GM18519 (cell line): ENCODE results near the gene SLC25A44.
"Not testable (repeated sequence)": the region's sequence is repeated elsewhere in the genome, so short reads cannot be mapped to it uniquely, and the experiment has no call there.

ENCODE experiments used
- ATAC-seq: cut with Tn5 transposase; IDR thresholded peaks from one replicate; pipeline ENCODE4 v1.9.1; 2021; ENCODE audit warnings: mild to moderate bottlenecking, moderate library complexity; ENCODE audit not compliant: unreplicated experiment, low FRiP score

SLC25A44 gene

DNA sequence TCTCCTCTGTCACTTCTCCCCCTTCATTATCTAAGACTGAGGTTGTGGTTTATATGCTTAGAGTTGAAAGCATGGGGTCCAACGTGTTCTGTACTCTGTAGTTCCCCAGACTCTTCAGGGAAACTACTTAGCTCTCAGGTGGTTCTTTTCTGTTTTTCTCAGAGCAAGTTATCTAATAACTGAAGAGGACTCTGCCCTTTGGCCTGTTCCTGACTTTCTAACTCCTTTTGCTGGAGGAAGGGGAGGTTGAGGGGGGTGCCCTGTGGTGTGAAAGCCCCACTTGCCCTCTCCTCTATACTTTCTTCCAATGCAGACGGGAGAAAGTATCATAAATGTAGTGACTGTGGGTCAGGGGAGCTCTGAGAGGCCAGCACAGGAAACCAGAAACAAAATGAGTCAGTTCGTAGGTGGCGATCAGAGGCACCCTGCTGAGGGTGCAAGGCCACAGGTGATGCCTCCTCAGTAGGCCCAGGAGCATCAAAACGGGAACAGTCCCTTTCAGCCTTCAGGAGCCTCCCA, 5.0 kb downstream of the SLC25A44 start:
- ATAC-seq: no peak

DNA sequence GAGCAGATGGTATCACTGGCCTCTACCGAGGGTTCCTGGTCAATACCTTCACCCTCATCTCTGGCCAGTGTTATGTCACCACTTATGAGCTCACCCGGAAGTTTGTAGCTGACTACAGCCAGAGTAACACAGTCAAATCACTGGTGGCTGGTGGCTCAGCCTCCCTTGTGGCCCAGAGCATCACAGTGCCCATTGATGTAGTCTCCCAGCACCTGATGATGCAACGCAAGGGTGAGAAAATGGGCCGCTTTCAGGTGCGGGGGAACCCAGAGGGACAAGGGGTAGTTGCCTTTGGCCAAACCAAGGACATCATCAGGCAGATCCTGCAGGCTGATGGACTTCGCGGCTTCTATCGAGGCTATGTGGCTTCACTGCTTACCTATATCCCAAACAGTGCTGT, 6.1 kb downstream of the SLC25A44 start:
- ATAC-seq: no peak

DNA sequence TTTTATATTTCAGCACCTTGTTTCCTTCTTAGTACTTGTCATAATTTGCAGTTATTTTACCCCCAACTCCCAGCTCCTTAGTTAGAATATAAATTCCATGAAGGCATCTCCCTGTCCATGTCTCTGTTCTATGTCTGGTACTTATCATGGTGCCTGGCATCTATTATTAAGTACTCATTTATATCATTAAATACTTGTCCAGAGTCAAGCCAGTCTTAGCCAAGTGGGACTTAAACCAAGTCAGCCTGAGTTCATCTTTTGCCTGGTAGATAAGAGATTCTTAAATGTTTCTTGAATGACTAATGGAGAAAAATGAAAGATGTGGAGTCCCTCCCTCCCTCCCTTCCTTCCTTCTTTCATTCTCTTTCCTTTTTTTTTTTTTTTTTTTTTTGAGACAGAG, 9.4 kb downstream of the SLC25A44 start:
- no peak for ATAC-seq

DNA sequence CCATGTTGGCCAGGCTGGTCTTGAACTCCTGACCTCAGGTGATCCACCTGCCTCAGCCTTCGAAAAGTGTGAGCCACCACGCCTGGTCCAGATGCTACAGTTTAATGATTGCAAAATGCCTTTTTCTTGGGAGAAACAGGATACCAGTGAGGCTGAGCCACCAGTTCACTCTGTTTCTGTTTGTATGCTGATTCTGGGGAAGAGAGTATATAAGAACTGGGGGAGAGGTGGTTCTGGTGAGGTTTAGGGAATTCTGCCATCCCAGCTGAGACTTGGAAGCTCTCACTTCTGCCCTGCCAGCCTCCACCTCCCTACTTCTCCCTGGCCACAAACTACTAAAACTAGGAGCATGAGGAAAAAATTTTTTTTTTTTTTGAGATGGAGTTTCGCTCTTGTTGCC, 10.8 kb downstream of the SLC25A44 start:
- no peak for ATAC-seq

DNA sequence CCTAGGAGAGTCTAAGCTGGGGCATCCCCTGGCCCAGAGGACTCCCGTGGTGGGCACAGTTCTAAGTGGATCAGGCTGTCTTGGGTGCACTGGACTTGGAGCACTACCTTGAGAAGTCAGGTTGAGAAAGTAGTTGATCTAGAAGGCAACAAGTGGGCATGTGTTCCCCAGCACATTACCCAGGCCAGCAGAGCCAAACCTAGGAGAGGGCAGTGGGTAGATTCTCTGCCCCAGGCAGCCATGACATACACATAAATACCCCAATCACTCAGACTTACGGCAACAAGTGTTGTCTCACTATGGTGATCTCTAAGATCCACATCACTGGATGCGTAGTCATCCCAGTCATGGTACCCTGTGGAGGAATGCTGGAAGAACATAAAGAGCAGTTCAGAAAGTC, 17.3 kb downstream of the SLC25A44 start:
- ATAC-seq: no peak

DNA sequence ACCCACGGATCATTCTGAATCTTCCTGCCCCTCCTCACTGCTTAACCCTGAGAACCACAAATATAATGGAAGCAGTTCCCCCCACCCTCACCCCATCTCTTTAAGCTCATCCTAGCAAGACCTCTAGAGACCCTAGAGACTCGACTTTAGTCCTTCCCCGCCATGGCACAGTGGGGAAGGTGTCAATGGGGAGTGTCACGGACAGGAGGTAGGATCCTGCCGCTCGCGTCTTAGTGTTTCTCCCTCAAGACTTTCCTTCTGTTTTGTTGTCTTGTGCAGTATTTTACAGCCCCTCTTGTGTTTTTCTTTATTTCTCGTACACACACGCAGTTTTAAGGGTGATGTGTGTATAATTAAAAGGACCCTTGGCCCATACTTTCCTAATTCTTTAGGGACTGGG, 18.2 kb downstream of the SLC25A44 start:
- no peak for ATAC-seq

DNA sequence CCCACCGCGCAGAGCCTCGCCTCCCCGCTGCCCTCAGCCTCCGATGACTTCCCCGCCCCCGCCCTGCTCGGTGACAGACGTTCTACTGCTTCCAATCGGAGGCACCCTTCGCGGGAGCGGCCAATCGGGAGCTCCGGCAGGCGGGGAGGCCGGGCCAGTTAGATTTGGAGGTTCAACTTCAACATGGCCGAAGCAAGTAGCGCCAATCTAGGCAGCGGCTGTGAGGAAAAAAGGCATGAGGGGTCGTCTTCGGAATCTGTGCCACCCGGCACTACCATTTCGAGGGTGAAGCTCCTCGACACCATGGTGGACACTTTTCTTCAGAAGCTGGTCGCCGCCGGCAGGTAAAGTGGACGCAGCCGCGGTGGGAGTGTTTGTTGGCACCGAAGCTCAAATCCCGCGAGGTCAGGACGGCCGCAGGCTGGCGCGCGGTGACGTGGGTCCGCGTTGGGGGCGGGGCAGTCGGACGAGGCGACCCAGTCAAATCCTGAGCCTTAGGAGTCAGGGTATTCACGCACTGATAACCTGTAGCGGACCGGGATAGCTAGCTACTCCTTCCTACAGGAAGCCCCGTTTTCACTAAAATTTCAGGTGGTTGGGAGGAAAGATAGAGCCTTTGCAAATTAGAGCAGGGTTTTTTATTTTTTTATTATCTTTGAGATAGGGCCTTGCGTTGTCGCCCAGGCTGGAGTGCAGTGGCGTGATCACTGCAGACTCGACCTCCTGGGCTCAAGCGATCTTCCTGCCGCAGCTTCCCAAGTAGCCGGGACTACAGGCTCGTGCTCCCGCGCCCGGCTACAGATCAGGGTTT, 19.1 kb downstream of the SLC25A44 start, which contains the start of gene PMF1:
Gene PMF1, plus strand, starts transcription at position 175 of the 811 bp plus-strand sequence. Its CDS starts 9 bp downstream, at position 184.
- peak; percentile 66 for ATAC-seq

DNA sequence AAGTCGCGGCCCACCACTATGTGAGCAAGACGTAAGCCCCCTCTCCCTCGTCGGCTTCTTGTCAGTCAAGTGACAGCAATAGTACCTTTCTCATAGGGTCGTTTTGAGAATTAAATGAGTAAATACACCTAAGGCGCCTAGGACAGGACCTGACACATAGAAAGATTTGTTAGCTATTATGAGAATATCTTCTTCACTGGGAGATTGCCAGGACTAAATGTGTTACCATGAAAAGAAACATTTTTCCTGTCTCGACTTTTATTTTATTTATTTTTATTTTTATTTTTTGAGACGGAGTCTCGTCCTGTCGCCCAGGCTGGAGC, 19.7 kb downstream of the SLC25A44 start:
- no peak for ATAC-seq

DNA sequence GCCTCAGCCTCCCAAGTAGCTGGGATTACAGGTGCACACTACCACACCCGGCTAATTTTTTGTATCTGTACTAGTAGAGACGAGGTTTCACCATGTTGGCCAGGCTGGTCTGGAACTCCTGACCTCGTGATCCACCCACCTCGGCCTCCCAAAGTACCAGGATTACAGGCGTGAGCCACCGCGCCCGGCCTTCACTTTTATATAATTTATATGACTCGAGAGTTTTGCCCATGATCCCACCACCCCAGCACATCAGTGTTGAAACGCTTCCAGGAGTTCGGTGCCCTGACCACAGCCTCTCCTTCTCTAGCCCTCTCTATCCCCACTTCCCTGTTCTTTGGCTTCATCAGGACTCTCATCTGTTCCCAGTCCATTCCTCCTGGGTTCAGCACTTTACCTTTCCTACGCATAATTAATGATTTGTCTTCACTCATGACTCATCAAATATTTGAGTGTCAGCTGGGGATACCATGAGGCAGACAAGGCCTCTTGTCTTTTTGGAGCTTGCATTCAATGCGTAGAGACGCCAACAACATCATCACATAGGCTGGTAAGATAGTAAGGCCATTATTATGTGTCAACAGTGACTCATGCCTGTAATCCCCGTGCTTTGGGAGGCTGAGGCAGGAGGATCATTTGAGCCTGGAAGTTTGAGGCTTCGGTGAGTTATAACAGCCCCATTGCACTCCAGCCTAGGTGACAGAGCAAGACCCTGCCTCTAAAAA, 20.3 kb downstream of the SLC25A44 start:
- ATAC-seq: no peak

DNA sequence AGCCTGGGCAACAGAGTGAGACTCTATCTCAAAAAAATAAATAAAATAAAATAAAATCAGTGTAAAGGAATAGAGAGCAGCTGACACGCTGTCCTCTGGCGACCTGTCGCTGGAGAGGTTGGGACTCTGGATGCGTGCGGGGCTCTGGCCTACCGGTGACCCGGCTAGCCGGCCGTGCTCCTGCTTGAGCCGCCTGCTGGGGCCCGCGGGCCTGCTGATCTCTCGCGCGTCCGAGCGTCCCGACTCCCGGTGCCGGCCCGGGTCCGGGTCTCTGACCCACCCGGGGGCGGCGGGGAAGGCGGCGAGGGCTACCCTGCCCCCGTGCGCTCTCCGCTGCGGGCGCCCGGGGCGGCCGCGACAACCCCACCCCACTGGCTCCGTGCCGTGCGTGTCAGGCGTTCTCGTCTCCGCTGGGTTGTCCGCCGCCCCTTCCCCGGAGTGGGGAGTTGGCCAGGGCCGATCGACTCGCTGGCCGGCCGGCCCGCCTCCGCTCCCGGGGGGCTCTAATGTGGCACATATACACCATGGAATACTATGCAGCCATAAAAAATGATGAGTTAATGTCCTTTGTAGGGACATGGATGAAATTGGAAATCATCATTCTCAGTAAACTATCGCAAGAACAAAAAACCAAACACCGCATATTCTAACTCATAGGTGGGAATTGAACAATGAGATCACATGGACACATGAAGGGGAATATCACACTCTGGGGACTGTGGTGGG, 22.6 kb downstream of the SLC25A44 start:
- not testable (repeated sequence) for ATAC-seq

DNA sequence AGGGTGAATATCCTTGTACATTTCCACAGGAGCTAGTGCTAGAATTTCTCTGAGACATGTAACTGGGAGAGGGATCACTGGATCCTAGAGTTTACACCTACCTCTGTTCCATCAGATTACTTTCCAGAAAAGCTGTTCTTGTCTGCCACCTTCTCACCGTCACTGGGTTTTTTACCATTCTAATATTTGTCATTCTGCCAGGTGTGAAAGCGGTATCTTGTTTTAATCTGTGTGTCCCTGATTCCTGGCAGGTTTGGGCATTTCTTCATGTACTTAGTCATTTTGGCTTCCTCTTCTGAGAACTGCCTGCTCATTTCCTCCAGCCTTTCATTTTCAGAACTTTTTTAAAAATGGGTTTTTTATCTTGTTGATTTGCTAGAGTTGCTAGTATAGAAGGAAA, 24.0 kb downstream of the SLC25A44 start:
- no peak for ATAC-seq

DNA sequence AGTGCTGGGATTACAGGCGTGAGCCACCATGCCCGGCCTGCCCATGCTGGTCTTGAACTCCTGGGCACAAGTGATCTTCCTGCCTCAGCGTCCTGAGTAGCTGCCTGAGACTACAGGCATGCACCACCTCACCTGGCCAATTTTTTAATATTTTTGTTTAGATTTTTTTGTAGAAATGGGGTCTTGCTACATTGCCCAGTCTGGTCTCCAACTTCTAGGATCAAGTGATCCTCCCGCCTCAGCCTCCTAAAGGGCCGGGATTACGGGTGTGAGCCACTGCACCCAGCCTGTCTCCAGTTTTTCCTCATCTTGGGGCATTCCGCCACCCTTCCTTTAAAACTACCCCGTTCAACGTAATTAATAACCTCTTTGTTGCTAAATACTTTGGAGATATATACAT, 26.3 kb downstream of the SLC25A44 start:
- ATAC-seq: no peak

DNA sequence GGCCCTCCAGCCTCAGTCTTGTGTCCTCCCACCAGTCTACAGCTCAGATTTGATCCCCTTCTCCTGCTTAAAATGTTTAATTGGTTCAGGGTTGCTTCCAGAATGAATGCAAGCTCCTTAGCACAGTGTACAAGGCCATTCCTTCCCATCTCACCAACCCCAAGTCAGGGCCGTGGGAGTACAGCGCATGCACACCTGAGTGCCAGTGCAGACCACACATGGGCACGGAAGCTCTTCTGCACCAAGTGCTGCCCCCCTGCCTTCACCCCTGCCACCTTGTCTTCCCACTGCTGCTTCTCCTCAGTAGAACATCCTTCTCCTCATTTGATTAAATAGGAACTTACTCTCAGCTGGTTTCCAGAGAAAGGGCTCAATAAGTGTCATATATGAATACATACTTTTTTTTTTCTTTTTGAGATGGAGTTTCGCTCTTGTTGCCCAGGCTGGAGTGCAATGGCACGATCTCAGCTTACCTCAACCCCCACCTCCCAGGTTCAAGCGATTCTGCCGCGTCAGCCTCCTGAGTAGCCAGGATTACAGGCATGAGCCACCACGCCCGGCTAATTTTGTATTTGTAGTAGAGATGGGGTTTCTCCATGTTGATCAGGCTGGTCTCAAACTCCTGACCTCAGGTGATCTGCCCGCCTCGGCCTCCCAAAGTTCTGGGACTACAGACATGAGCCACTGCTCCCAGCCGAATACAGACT, 28.2 kb downstream of the SLC25A44 start:
- no peak for ATAC-seq

DNA sequence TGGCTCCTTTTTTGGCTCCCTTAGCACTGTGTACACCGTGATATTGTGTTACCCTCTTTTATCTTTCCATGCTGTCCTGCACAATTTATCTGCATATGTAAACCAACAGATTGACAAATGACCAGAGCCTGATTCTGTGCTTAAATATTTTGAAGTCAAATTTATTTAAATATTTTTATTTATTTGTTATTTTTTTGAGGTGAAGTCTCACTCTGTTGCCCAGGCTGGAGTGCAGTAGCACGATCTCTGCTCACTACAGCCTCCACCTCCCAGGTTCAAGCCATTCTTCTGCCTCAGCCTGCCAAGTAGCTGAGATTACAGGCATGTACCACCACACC, 31.7 kb downstream of the SLC25A44 start:
- ATAC-seq: no peak

DNA sequence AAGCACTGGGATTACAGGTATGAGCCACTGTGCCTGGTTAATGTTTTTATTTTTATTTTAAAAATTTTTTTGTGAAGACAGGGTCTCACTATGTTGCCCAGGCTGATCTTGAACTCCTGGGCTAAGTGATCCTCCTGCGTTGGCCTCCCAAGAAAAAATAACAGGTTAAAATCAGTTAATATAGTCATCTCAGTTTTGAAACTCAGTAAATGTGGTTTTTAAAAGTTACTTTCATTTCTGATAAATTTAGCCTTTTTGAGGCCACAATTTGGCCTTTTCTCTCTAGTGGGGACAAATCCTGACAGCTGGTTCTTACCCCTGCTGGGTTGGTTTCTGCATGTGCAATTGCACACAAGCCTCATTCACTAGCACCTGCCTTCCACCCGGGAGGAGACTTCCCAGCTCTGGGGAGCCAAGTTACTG, 32.2 kb downstream of the SLC25A44 start:
- ATAC-seq: no peak

DNA sequence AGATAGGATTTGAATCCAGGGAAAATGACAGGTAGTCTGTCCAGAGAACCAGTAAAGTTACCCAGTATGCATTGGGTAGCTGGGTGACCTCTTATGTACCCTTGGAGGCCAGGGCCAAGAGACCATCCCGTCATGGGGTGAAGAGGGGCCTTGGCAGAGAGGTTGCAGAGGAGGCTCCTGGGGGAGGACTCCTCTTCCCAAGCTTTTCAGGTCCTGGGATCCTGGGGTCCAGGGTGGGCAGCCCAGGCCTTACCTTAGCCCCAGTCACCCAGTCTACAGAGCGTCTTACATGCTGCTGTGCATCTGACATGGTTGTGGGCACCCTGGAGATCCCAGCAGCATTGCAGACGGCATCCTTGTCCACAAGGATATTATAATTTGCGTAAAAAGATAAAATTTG, 32.9 kb downstream of the SLC25A44 start:
- ATAC-seq: no peak

DNA sequence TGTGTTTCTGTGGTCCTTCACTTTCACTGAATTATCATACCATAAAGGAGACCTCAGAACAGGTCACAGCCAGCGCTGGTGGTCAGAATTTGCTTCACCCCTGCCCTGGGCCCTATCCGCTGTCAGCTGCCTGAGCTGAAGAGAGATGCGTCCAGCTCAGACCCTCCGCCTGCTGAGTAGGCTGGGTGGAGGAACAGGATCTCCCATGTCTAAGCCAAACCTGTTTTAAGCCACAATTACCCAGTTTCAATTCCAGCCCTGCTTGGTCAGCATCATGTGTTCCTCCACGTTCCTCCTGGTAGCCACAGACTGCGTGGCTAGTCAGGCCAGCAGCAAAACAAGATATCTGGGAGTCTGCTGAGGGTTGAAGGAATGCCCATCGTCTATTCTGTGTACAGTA, 34.6 kb downstream of the SLC25A44 start:
- ATAC-seq: no peak

DNA sequence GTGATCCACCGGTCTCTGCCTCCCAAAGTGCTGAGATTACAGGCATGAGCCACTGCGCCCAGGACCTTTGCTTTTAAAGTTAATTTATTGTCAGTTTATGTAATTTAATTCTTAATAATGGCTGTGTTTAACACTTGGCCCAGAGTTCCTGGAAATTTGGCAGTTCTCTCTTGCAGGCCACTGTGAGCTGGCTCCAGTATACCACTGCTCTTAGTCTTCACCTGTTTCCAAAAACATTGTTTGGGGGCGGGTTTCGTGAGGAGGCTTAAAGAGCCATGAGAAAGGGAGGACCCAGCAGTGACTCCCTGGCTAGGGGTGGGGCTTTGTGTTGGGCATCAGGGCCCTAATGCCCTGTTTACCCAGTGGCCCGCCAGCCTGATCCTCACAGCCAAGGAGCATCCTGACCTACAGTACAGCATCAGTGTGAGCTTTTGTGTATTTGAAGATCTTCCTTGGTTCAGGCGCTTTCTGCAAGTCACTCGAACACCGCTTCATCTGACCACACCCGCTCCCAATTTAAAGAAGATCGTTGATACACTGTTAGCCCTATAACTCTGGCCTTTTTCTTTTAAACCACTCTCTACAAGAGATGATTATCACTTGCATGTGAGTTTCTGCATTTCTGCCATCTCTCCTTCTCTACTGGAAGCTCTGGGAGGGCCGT, 36.0 kb downstream of the SLC25A44 start:
- ATAC-seq: no peak

DNA sequence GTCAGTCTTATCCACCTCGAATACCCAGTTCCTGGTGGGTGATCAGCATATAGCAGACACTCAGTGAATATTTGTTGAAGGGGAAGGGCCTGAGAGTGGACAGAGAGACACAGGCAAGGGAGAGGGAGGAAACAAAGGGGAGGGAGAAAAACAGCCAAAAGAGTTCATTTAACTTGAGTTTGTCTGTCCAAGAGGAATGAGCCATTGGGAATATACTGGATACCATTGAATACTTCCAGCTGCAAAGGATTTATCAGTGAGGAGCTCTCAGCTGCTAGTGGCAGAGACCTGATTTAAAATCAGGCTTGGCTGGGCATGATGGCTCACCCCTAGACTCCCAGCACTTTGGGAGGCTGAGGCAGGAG, 36.6 kb downstream of the SLC25A44 start:
- no peak for ATAC-seq

DNA sequence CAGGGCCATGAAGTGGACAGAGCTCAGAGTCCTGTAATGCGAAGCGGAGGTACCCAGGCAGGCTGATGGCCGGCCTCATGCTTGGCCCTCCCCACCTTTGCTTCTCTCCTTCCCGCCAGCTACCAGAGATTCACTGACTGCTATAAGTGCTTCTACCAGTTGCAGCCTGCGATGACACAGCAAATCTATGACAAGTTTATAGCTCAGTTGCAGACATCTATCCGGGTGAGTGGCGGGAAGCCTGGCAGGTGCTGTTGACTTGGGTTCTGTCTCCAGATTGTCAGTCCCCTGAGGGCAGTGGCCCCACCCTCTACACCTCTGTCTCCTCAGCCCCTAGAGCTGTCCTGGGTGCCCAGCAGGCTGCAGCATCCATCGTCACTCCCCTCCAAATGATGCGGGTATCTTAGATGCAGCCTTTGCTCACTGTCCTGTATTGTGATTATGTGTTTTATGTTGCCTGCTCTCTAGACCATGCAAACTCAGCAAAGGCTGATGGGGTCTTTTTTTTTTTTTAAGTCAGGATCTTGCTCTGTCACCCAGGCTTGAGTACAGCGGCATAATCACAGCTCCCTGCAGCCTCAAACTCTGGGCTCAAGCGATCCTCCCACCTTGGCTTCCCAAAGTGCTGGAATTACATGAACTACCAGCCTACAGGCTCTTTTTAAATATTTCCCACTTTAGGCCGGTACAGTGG, 38.4 kb downstream of the SLC25A44 start:
- no peak for ATAC-seq
